ENCODE measurements around the gene FN1. TPM values are rescaled to one million over a fixed set of nuclear protein-coding genes. Genes with fewer than 3 reads are reported as not detected.

The FN1 gene
- total RNA-seq, 2 experiments from 2014 or later: 0.21 TPM; not detected in 1

DNA sequence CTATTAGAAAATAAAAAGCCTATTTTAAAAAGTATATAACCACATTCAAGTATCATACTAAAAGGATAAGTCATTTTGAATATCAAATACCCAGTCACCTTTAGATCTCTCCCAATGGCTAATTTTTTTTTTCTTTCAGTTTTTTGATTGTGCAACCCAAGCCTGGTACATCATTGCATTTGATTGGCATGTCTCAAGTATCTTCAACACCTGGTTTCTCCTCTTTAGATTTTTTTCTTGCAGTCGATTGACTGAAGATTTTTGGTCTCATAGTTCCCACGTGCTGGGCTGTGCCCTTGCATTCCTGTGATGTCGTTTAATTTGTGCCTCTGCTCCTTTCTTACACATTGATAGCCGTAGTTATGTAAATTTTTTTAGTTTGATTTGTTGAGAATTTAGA is 83.3 kb downstream of the FN1 start:
- H3K4me1 Mint-ChIP-seq (ENCODE audit: low read depth): no peaks in the 10 kb centered on the region
- ATAC-seq (no peak), DNase-seq (no peak)
- H3K36me3 Mint-ChIP-seq (ENCODE audit: low read depth): peaks cover 46% of the 10 kb centered on the region
- H3K4me3 Mint-ChIP-seq: no peak overlapping the region
- CTCF ChIA-PET: no interaction called here
- H3K9me3 Mint-ChIP-seq (ENCODE audit: insufficient read depth): no peaks in the 10 kb centered on the region
- no peaks in the 10 kb centered on the region for H3K27me3 Mint-ChIP-seq (ENCODE audit: low read depth)
- POLR2A ChIA-PET: no interaction called here
- no peak overlapping the region for H3K27ac Mint-ChIP-seq

DNA sequence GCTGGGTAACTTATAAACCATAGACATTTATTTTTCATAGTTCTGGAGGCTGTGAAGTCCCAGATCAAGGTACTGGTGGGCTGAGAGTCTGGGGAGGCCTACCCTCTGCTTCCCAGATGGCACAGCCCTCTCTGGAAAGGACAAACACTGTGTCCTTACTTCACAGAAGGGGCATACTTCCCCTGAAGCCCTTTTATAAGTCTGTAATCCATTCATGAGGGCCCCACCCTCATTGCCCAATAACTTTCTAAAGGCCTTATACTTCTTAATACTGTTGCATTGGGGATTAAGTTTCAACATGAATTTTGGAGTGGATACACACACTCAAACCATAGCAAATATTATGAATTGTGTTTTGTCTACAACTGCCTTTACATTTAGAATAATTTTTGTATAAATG is 88.0 kb downstream of the FN1 start:
- no peak for ATAC-seq
- Mint-ChIP-seq H3K27ac (no peak overlapping the region), H3K9me3 (ENCODE audit: insufficient read depth) (no peaks in the 10 kb centered on the region), H3K4me3 (no peak overlapping the region), H3K4me1 (ENCODE audit: low read depth) (no peaks in the 10 kb centered on the region), H3K27me3 (ENCODE audit: low read depth) (no peaks in the 10 kb centered on the region), H3K36me3 (ENCODE audit: low read depth) (peaks cover 69% of the 10 kb centered on the region)
- CTCF ChIA-PET: no interaction called here
- POLR2A ChIA-PET: no interaction called here
- no peak for DNase-seq

DNA sequence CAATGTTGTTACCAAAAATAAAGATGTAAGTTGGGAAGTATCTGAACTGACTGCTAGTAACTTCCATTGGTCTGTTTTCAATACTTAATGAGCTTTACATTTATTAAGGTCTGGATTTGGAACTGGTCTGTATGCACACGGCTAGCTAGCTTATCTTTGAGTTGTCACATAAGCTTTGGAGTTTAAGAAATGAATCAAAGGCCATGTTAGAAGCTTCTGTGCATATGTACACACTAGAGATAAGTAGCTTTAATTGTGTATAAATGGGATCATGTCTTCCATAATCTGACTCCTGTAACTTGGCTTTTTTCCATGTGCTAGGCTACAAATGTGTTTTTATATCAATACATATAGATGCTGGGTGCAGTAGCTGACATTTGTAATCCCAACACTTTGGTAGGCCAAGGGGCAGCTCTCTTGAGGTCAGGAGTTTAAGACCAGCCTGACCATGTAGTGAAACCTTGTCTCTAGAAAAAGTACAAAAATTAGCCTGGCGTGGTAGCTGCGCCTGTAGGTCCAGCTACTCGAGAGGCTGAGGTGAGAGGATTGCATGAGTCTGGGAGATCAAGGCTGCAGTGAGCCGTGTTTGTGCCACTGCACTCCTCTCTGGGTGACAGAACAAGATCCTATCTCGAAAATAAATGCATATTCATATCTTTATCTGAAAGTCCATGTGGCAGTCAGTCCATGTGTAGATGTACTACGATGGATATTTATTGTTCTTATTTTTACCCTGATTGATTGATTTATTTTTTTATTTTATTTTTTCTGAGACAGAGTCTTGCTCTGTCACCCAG is 96.8 kb downstream of the FN1 start:
- Mint-ChIP-seq H3K27ac (no peak overlapping the region), H3K9me3 (ENCODE audit: insufficient read depth) (no peaks in the 10 kb centered on the region), H3K4me1 (ENCODE audit: low read depth) (no peaks in the 10 kb centered on the region), H3K36me3 (ENCODE audit: low read depth) (peaks cover 75% of the 10 kb centered on the region), H3K27me3 (ENCODE audit: low read depth) (no peaks in the 10 kb centered on the region), H3K4me3 (no peak overlapping the region)
- no peak for ATAC-seq
- ChIA-PET CTCF (interaction anchor here (0.7 kb wide), 1 partner anchor 592 kb away, joined by 3 read pairs; no protein-coding TSS in a partner anchor), POLR2A (no interaction called here)
- DNase-seq: no peak

DNA sequence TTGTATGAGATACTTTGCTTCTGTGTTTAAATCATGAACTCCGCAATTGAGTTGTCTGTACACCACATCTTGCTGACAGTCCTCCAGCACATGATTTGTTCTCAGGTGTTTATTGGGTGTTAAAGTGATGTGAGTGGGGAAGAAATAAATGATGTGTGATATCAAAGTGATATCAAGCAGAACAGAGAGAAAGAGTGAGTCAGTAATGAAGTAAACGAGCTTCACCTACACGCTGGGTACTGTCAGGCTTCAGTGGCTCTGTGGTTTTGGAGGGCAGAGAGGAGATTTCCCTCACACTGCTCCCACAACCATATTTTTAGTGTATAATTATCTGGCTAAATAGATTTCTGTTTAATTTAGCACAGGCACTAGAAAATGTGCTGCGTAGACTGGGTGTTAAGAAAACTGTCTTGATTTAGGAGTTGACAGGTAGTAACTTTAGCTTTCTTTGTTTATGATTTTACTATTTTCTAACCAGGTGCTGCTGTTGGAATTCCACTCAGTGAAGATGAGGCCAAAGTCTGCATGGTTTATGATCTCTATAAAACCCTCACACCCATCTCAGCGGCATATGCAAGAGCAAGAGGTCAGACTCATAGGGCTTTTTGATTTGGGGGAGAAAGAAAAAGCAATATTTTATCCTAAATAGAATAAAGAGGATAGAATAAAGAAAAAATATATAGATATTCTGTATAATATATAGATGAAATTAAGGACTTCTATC is 102.8 kb downstream of the FN1 start:
- Mint-ChIP-seq H3K27ac (no peak overlapping the region), H3K9me3 (ENCODE audit: insufficient read depth) (no peaks in the 10 kb centered on the region), H3K4me3 (no peak overlapping the region), H3K4me1 (ENCODE audit: low read depth) (peaks cover 10% of the 10 kb centered on the region), H3K36me3 (ENCODE audit: low read depth) (peaks cover 59% of the 10 kb centered on the region), H3K27me3 (ENCODE audit: low read depth) (no peaks in the 10 kb centered on the region)
- ChIA-PET CTCF (no interaction called here), POLR2A (no interaction called here)
- DNase-seq: no peak
- no peak for ATAC-seq

DNA sequence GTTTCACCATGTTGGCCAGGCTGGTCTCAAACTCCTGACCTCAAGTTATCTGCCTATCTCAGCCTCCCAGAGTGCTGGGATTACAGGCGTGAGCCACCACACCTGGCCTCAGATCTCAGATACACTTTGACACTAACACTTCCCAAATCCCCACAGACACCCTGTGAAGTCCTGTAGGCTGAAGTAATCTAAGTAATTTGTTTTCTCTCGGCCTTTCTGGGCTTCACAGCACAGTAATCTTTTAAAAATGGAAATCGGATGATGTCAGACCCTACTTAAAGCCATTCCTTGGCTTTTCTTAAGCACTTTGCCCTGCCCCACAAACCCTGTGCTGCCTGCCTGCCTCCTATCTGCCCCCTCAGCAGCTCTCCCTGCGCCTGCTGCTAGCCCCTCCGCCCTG is 107.8 kb downstream of the FN1 start:
- peaks cover 66% of the 10 kb centered on the region for H3K36me3 Mint-ChIP-seq (ENCODE audit: low read depth)
- no peaks in the 10 kb centered on the region for H3K9me3 Mint-ChIP-seq (ENCODE audit: insufficient read depth)
- DNase-seq: no peak
- POLR2A ChIA-PET: no interaction called here
- H3K27ac Mint-ChIP-seq: peak overlapping the region; percentile 2
- peaks cover 17% of the 10 kb centered on the region for H3K4me1 Mint-ChIP-seq (ENCODE audit: low read depth)
- no peak overlapping the region for H3K4me3 Mint-ChIP-seq
- ATAC-seq: no peak
- CTCF ChIA-PET: no interaction called here
- no peaks in the 10 kb centered on the region for H3K27me3 Mint-ChIP-seq (ENCODE audit: low read depth)

DNA sequence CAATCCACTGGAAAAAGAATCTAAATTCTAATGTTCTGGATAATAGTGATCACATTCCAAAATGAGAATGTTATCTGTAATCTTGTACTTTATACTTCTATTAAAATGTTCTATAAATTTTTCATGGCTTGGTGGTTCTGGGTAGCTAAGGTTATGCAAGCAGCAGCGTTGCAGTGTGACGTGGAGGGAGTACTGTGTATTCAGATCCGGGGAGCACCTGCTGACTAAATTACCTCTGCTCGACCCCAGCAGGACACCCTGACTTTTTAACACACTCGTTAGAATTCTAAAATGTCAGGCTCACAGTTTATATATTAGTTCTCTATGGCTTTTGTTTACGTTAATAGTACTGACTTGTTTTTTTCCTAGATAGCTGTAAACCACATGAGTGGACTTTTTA is 111.1 kb downstream of the FN1 start:
- H3K36me3 Mint-ChIP-seq (ENCODE audit: low read depth): peaks cover 70% of the 10 kb centered on the region
- POLR2A ChIA-PET: interaction anchor here (1.5 kb wide), 1 partner anchor 14 kb away, joined by 3 read pairs; the partner anchor contains the start of gene ATIC

DNA sequence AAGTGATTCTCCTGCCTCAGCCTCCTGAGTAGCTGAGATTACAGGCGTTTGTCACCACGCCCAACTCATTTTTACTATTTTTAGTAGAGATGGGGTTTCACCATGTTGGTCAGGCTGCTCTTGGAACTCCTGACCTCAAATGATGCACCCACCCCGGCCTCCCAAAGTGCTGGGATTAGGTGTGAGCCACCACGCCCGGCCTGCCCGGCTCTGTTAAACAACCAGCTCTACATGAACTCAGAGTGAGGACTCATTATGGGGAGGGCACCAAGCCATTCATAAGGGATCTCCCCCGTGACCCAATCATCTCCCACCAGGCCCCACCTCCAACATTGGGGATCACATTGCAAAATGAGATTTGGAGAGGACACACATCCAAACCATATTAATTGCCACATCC is 115.2 kb downstream of the FN1 start:
- Mint-ChIP-seq H3K27ac (peak overlapping the region; percentile 55), H3K4me3 (no peak overlapping the region), H3K36me3 (ENCODE audit: low read depth) (peaks cover 67% of the 10 kb centered on the region), H3K9me3 (ENCODE audit: insufficient read depth) (no peaks in the 10 kb centered on the region), H3K27me3 (ENCODE audit: low read depth) (no peaks in the 10 kb centered on the region), H3K4me1 (ENCODE audit: low read depth) (peaks cover 31% of the 10 kb centered on the region)
- ATAC-seq (no peak), DNase-seq (no peak)
- CTCF ChIA-PET: interaction anchor here (1.5 kb wide), 1 partner anchor 9 kb away, joined by 5 read pairs; the partner anchor contains the start of gene ATIC
- POLR2A ChIA-PET: interaction anchor here (1.0 kb wide), 1 partner anchor 8 kb away, joined by 4 read pairs; the partner anchor contains the start of gene ATIC

More for the DNA sequence above, 111.1 kb downstream of the FN1 start:
- no peaks in the 10 kb centered on the region for H3K9me3 Mint-ChIP-seq (ENCODE audit: insufficient read depth)
- H3K4me3 Mint-ChIP-seq: no peak overlapping the region
- CTCF ChIA-PET: no interaction called here
- ATAC-seq: no peak
- H3K4me1 Mint-ChIP-seq (ENCODE audit: low read depth): peaks cover 20% of the 10 kb centered on the region
- H3K27ac Mint-ChIP-seq: no peak overlapping the region
- no peak for DNase-seq
- no peaks in the 10 kb centered on the region for H3K27me3 Mint-ChIP-seq (ENCODE audit: low read depth)

DNA sequence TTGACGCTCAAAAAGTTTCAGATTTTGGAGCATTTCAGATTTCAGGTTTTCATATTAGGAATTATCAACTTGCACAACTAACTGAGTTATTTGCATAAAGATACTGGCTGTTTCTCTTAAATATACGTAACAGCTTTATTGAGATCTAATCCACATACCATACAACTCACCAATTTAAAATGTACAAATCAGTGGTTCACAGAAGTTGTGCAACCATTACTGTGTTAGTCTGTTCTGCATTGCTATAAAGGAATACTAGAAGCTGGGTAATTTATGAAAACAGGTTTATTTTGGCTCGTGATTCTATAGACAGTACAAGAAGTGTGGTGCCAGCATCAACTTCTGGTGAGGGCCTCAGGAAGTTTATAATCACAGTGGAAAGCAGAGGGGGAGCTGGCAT is 115.8 kb downstream of the FN1 start:
- DNase-seq (no peak), ATAC-seq (no peak)
- H3K27ac Mint-ChIP-seq: no peak overlapping the region
- peaks cover 32% of the 10 kb centered on the region for H3K4me1 Mint-ChIP-seq (ENCODE audit: low read depth)
- ChIA-PET CTCF (interaction anchor here (1.5 kb wide), 1 partner anchor 9 kb away, joined by 5 read pairs; the partner anchor contains the start of gene ATIC), POLR2A (interaction anchor here (1.0 kb wide), 1 partner anchor 8 kb away, joined by 4 read pairs; the partner anchor contains the start of gene ATIC)
- H3K4me3 Mint-ChIP-seq: no peak overlapping the region
- H3K27me3 Mint-ChIP-seq (ENCODE audit: low read depth): no peaks in the 10 kb centered on the region
- H3K9me3 Mint-ChIP-seq (ENCODE audit: insufficient read depth): no peaks in the 10 kb centered on the region
- peaks cover 67% of the 10 kb centered on the region for H3K36me3 Mint-ChIP-seq (ENCODE audit: low read depth)

DNA sequence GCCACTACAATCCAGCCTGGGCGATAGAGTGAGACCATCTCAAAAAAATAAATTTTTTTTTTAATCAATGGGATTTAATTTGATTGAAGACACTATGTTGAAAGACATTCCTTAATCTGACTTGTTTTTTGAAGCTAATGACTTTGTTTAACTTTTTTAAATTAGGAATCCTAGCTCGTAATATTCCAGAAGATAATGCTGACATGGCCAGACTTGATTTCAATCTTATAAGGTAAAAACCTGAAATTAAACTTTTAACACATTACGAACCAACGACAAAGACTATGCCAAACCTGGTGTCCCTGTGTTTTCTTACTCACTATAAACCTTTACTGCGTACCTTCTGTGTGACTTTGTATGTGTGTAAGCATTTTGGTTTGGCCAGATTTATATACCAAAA is 116.4 kb downstream of the FN1 start:
- ATAC-seq (no peak), DNase-seq (no peak)
- H3K9me3 Mint-ChIP-seq (ENCODE audit: insufficient read depth): no peaks in the 10 kb centered on the region
- H3K36me3 Mint-ChIP-seq (ENCODE audit: low read depth): peaks cover 70% of the 10 kb centered on the region
- no peak overlapping the region for H3K27ac Mint-ChIP-seq
- H3K4me1 Mint-ChIP-seq (ENCODE audit: low read depth): peaks cover 38% of the 10 kb centered on the region
- H3K4me3 Mint-ChIP-seq: no peak overlapping the region
- CTCF ChIA-PET: no interaction called here
- POLR2A ChIA-PET: no interaction called here
- H3K27me3 Mint-ChIP-seq (ENCODE audit: low read depth): no peaks in the 10 kb centered on the region

DNA sequence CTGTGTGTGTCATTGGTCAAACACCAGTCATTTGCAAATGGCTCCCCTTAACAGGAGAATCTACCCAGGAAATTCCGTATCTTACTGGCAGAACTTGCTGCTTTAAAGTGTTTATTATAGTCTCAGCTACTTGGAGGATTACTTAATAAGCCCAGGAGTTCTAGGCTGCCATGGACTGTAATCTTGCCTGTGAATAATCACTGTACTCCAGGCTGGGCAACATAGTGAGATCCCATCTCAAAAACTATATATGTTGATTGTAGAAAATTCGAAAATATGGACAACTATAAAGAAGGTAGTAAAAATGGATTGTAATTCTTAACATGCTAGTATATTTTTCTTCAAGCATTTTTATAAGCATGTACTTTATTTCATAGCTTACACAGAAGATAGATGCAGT is 119.5 kb downstream of the FN1 start:
- H3K27ac Mint-ChIP-seq: no peak overlapping the region
- H3K27me3 Mint-ChIP-seq (ENCODE audit: low read depth): no peaks in the 10 kb centered on the region
- H3K4me1 Mint-ChIP-seq (ENCODE audit: low read depth): peaks cover 52% of the 10 kb centered on the region
- DNase-seq (no peak), ATAC-seq (no peak)
- CTCF ChIA-PET: no interaction called here
- H3K4me3 Mint-ChIP-seq: no peak overlapping the region
- POLR2A ChIA-PET: no interaction called here
- H3K9me3 Mint-ChIP-seq (ENCODE audit: insufficient read depth): no peaks in the 10 kb centered on the region
- peaks cover 64% of the 10 kb centered on the region for H3K36me3 Mint-ChIP-seq (ENCODE audit: low read depth)

DNA sequence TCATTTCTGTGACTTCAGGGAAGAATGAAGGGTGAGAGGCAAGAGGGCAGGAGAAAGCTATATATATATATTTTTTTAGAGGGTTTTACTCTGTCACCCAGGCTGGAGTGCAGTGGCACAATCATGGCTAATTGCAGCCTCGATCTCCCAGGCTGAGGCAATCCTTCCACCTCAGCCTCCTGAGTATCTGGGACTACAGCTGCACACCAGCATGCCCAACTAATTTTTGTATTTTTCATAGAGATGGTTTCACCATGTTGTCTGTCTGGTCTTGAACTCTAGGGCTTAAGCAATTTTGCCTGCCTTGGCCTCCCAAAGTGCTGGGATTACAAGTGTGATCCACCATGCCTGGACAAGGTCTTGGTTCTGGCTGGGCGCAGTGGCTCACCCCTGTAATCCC is 120.6 kb downstream of the FN1 start:
- H3K27me3 Mint-ChIP-seq (ENCODE audit: low read depth): no peaks in the 10 kb centered on the region
- no peak for DNase-seq
- no peak overlapping the region for H3K27ac Mint-ChIP-seq
- peaks cover 56% of the 10 kb centered on the region for H3K36me3 Mint-ChIP-seq (ENCODE audit: low read depth)
- H3K4me3 Mint-ChIP-seq: no peak overlapping the region
- ATAC-seq: no peak
- POLR2A ChIA-PET: no interaction called here
- no peaks in the 10 kb centered on the region for H3K9me3 Mint-ChIP-seq (ENCODE audit: insufficient read depth)
- CTCF ChIA-PET: no interaction called here
- H3K4me1 Mint-ChIP-seq (ENCODE audit: low read depth): peaks cover 44% of the 10 kb centered on the region

DNA sequence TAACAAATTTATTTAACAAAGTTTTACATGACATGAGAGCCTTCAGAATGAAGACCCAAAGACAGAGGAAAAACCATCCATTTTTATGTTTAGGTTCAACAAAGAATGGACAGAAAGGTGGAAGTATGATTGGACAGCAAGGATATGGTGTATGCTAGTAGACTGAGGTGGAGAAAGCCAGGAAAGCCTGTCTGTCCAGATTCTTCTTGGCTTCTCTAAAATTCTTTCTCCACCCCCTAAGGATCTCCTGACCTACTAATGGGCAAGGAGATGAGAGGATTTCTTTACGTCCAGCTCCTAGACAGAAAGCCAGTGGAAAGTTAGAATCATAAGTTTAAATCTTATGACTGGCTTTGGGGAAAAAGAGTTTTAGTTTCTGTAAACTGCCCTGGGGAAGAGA is 121.0 kb downstream of the FN1 start:
- H3K27me3 Mint-ChIP-seq (ENCODE audit: low read depth): no peaks in the 10 kb centered on the region
- H3K4me1 Mint-ChIP-seq (ENCODE audit: low read depth): peaks cover 42% of the 10 kb centered on the region
- ChIA-PET POLR2A (no interaction called here), CTCF (no interaction called here)
- no peak overlapping the region for H3K27ac Mint-ChIP-seq
- H3K9me3 Mint-ChIP-seq (ENCODE audit: insufficient read depth): no peaks in the 10 kb centered on the region
- ATAC-seq (no peak), DNase-seq (no peak)
- H3K36me3 Mint-ChIP-seq (ENCODE audit: low read depth): peaks cover 52% of the 10 kb centered on the region
- no peak overlapping the region for H3K4me3 Mint-ChIP-seq

All from activated CD8-positive, alpha-beta T cell treated with anti-CD3 and anti-CD28 coated beads, Interleukin-2, amount 10 ng/mL, durations not matched to agents 7 days and 5 days (primary cell).